Measurements from ENCODE around the gene ZNF285.
"Not testable (repeated sequence)": the region's sequence is repeated elsewhere in the genome, so short reads cannot be mapped to it uniquely, and the experiment has no call there.

Gene ZNF285

DNA sequence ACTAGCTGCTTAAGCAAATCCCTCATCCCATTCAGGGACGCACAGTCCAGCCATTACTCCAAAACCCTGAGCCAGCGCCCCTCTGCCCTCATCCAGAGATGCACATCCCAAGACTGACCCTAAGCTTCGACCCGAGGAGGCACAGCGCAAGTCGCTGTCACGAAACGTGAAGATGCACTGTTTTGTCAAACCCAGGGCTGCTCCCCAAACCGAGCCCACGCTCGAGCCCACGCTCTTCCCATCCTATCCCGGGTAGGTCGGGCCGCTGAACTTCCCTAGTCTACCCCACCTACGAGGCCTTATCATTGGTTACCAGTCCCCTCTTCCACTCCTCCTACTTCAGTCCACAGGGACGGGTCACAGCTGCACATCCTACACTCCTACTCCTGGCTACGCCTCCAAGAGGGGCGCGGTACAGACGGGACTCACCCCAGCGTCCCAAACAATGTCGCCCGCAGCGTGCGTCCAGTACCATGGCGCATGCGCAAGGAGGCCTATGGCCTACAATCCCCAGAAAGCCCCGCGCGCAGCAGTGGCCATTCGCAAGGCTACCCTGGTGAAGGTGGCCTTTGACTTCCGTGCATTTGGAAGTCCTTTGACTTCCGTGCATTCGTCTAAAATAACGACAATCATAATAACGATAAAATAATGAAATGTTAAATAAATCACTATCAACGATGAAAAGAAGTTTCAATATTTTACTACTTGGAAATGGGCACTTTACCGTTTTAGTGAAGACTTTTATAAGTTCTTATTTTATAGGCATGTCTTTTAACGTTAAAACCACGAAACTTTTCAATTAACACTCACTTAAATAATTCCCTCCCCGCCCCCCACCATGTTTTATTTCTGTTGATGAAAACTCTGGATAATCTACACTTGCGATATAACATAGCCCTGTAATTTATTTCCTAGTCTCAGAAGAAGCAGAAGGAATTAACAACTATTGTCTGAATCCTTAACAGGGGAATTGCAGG is at the start of gene ZNF285:
Gene ZNF285 (minus strand): TSS at position 470 of the 977 bp plus-strand sequence. CDS start 4,395 bp downstream, outside the sequence.
- peak; percentile 53 to 76 for DNase-seq (ENCODE audit: extremely low read depth in 1 of 2, low read depth in 1 of 2)

DNA sequence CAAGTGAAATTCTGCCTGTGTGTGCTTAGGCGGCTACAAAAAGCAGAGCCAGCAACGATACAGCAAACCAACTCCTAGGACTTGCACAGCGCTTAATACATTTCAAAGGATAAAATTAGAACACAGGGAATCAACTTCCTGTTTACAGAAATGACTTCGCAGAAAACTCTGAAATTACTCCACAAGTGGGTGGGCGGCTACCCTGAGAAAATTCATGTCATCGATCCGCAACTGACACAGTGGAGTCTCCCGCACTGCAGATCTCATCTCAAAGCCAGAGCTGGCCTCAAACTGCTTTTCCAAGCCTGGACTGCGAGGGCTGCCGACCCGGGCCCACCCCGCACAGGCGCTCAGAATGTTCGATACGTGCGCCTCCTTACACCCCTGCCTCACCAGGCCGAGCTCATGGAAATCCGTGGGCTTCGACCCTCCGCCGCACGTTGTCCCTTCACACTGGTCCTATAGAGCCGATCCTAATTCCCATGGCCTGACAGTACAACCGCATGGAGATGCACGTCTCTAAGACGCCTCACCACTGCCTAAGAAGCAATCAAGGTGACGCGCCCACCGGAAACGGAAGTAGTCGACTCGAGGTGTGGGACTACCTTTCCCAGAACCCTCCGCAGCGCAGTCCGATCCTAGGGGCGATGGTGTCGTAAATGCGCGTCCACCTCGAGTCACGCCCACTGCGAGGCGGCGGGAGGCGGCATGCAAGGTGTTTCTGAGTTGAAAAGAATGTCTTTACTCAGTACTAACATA is 46.7 kb upstream of the ZNF285 start, which contains the start of gene ZNF229:
Gene ZNF229 (minus strand): TSS at position 557 of the 759 bp plus-strand sequence. CDS start 5,625 bp downstream, outside the sequence.
- DNase-seq (ENCODE audit: extremely low read depth in 1 of 2, low read depth in 1 of 2), result peak; percentile 25 to 76

DNA sequence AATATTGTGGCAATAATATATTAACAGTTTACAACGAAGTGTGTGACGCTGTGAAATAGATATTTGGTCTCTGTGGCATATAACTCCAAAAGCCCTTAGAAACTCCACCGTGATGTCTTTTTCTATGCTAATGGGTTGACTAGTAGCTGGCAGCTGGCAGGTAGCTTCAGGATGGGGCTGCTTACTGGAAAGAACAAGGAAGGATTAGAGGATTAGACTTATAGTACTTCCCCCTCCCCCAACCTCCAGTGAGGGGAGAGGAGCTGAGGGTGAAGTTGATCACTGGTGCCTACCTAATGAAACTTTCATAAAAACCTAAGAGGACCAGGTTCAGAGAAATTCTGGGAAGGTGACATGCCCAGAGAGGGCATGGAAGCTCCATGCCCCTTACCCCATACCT is 37.0 kb upstream of the ZNF285 start:
- no peak for DNase-seq (ENCODE audit: extremely low read depth in 1 of 2, low read depth in 1 of 2)

- no peak for DNase-seq (ENCODE audit: extremely low read depth in 1 of 2, low read depth in 1 of 2)
Observed at GRCh38 chr19:44435441-44435840, 34.0 kb upstream of the ZNF285 start.

DNA sequence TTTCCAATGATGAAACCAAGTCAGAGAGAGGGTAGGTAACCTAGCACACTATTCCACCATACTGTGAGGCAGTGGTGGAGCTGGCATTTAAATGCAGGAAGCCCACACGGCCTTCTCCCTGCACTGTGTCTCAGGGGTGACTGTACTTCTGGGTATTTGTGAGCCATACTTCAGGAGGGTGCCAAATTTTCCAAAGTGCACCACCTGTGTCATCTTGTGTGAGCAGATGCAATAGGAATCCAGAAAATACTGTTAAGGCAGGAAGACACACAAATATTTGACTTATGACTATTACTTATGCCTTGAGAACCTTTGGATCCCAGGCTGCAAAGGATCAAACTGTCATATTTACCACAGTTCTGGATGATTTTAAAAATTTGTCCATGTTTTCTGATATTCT is 29.5 kb upstream of the ZNF285 start:
- DNase-seq (ENCODE audit: extremely low read depth in 1 of 2, low read depth in 1 of 2), result no peak

GRCh38 chr19:44415553-44415952 is 14.1 kb upstream of the ZNF285 start:
- not testable (repeated sequence) for DNase-seq (ENCODE audit: extremely low read depth in 1 of 2, low read depth in 1 of 2)

GRCh38 chr19:44389268-44389667 is 12.1 kb downstream of the ZNF285 start:
- DNase-seq (ENCODE audit: extremely low read depth in 1 of 2, low read depth in 1 of 2), result not testable (repeated sequence)

DNA sequence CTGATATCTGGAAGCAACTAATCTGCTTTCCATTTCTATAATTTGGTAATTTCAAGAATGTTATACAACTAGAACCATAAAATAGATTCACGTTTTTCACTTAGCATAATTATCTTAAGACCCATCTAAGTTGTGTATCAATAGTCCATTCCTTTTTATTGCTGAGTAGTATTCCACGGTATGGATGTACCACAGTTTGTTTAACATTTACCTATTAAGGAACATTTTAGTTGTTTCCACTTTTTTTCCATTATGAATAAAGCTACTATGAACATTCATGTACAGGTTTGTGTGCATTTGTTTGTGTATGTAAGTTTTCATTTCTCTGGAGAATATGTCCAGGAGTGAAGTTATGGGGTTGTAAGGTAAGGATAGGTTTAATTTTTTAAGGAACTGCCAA is 26.6 kb downstream of the ZNF285 start:
- no peak for DNase-seq (ENCODE audit: extremely low read depth in 1 of 2, low read depth in 1 of 2)

DNA sequence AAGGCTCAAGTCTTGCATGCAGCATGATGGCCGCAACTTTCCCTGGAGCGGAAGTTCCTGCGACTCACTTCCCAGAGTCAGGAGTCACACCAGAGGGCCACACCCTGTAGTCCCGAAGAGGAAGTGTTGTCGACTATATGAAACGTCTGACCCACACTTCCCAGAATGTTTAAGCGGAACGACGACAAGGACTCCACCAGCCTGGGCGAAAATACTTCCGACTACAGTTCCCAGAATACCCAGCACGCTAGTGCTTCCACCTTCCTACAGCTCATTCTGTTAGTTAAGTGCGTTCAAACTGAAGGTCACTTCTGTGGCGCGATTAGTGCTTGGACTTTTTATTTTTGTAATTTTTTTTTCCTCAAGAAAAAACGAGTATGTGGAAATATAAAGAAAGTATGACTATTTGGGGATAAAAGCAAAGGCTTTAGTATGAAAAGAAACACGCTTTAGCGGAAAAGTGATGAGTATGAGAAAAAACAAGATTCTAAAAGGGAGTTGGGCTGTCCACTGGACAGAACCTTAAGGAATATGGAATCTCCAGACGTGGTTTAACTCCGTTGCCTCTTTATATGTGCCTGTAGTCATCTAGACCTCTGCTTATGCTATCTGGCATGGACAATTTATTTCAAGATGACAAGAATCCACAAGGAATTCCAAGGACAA is 29.5 kb downstream of the ZNF285 start:
- DNase-seq (ENCODE audit: extremely low read depth in 1 of 2, low read depth in 1 of 2), result no peak

DNA sequence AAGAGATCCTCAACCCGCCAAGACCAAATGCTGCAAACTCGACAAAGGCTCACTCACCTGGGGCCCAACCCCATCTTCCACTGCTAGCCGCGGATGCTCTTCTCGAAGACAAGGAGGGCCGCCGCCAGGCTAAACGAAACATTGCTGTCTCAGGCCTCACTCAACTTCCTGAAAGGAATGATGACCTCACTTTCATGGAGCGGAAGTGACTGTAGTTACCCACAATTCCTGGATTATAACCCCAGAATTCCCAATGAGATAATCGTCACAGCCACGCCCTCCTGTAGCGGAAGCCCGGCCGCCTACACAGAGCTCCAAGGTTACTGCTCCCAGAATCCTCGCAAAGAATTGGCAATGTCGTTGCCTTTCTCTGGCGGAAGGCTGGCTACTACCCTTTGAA is 34.4 kb downstream of the ZNF285 start:
- no peak for DNase-seq (ENCODE audit: extremely low read depth in 1 of 2, low read depth in 1 of 2)

- no peak for DNase-seq (ENCODE audit: extremely low read depth in 1 of 2, low read depth in 1 of 2)
Observed at GRCh38 chr19:44356383-44357111, 44.9 kb downstream of the ZNF285 start, which contains the start of gene ZNF112. Gene ZNF112 (minus strand): TSS chr19:44356680. CDS start chr19:44340539, 16,141 bp downstream.

DNA sequence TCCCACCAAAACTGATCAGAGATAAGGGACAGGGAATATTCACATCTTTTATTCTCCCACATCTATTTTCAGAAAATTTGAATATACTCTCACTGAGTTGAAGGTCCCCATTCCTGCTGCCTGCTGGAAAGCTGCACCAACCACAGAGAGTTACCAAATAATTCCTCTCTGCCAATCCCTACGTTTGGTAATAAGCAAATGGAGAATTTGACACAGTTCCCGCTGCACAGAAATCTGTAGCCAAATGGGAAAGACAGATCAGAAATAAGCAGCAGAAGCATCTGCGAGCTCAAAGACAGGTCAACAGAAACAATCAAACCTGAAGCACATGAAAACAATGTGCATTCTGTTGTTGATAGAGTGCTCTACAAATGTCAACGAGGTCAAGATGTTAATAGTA is 54.9 kb downstream of the ZNF285 start:
- no peak for DNase-seq (ENCODE audit: extremely low read depth in 1 of 2, low read depth in 1 of 2)

GRCh38 chr19:44345959-44346358 is 55.4 kb downstream of the ZNF285 start:
- no peak for DNase-seq (ENCODE audit: extremely low read depth in 1 of 2, low read depth in 1 of 2)

- no peak for DNase-seq (ENCODE audit: extremely low read depth in 1 of 2, low read depth in 1 of 2)
Observed at GRCh38 chr19:44344255-44344654, 57.2 kb downstream of the ZNF285 start.

GRCh38 chr19:44341794-44342193 is 59.6 kb downstream of the ZNF285 start:
- no peak for DNase-seq (ENCODE audit: extremely low read depth in 1 of 2, low read depth in 1 of 2)

DNA sequence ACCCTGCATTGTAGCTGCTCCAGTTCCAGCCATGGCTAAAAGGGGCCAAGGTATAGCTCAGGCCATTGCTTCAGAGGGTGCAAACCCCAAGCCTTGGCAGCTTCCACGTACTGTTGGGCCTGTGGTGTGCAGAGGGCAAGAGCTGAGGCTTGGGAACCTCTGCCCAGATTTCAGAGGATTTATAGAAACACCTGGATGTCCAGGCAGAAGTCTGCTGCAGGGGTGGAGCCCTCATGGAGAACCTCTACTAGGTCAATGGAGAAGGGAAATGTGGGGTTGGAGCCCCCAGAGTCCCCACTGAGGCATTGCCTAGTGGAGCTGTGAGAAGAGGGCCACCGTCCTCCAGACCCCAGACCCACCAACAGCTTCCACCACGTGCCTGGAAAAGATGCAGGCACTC is 66.8 kb downstream of the ZNF285 start:
- not testable (repeated sequence) for DNase-seq (ENCODE audit: extremely low read depth in 1 of 2, low read depth in 1 of 2)

All from stimulated activated CD8-positive, alpha-beta memory T cell treated with anti-CD3 and anti-CD28 coated beads, Interleukin-7, amount 100 ng/mL, for 48 hours (primary cell).